GM21447 (cell line): ENCODE data around the gene INPP4B.

Experiments
- ATAC-seq: cut with Tn5 transposase; IDR thresholded peaks from one replicate; pipeline ENCODE4 v1.9.1; 2021; ENCODE audit not compliant: unreplicated experiment

INPP4B gene

GRCh38 chr4:142497606-142498005 lies 348.5 kb downstream of the INPP4B start:
- ATAC-seq: no peak

GRCh38 chr4:142493255-142494110 lies 352.6 kb downstream of the INPP4B start:
- no peak for ATAC-seq

GRCh38 chr4:142485452-142485851 lies 360.6 kb downstream of the INPP4B start:
- ATAC-seq: no peak

- ATAC-seq: no peak
Measured at GRCh38 chr4:142480244-142480643, 365.9 kb downstream of the INPP4B start.

GRCh38 chr4:142475663-142476062 lies 370.4 kb downstream of the INPP4B start:
- no peak for ATAC-seq

- no peak for ATAC-seq
Measured at GRCh38 chr4:142474398-142475087, 371.6 kb downstream of the INPP4B start.

GRCh38 chr4:142473960-142474338 lies 372.2 kb downstream of the INPP4B start:
- ATAC-seq: no peak

GRCh38 chr4:142473218-142473959 lies 372.7 kb downstream of the INPP4B start:
- no peak for ATAC-seq

GRCh38 chr4:142467088-142467487 lies 379.0 kb downstream of the INPP4B start:
- no peak for ATAC-seq

GRCh38 chr4:142465526-142465925 lies 380.6 kb downstream of the INPP4B start:
- no peak for ATAC-seq

GRCh38 chr4:142463206-142463605 lies 382.9 kb downstream of the INPP4B start:
- ATAC-seq: no peak

GRCh38 chr4:142452161-142452855 lies 393.8 kb downstream of the INPP4B start:
- ATAC-seq: no peak

GRCh38 chr4:142449771-142450373 lies 396.2 kb downstream of the INPP4B start:
- no peak for ATAC-seq

GRCh38 chr4:142447009-142447408 lies 399.1 kb downstream of the INPP4B start:
- ATAC-seq: no peak

- ATAC-seq: no peak
Measured at GRCh38 chr4:142443469-142443868, 402.6 kb downstream of the INPP4B start.

- ATAC-seq: no peak
Measured at GRCh38 chr4:142440093-142440492, 406.0 kb downstream of the INPP4B start.

GRCh38 chr4:142435599-142436235 lies 410.4 kb downstream of the INPP4B start:
- ATAC-seq: no peak

- ATAC-seq: no peak
Measured at GRCh38 chr4:142434519-142435224, 411.4 kb downstream of the INPP4B start.

GRCh38 chr4:142428715-142429114 lies 417.4 kb downstream of the INPP4B start:
- ATAC-seq: no peak

- no peak for ATAC-seq
Measured at GRCh38 chr4:142427456-142427855, 418.6 kb downstream of the INPP4B start.
